ENCODE data around the gene ALS2. TPM values are rescaled to one million over a fixed set of nuclear protein-coding genes. Genes with fewer than 3 reads are reported as not detected.

Gene ALS2
- total RNA-seq, 1 experiment from 2014 or later: 47.5 TPM

- in situ Hi-C loops (cut with HindIII; ENCODE audit: low pct_unique_long_range_greater_than_20kb, low sequenced_read_pairs): no loop called here
- intact Hi-C loops (cut with micrococcal nuclease; ENCODE audit: unreplicated experiment): no loop called here
- CTCF ChIA-PET: no interaction called here
- TF ChIP-seq REST (IDR thresholded peaks at IDR 0.05; ENCODE audit: insufficient read depth in 1 of 2, low read depth in 2 of 2, low read length in 1 of 2) (no peak), CTCF (IDR thresholded peaks at IDR 0.05) (no peak), SIN3A (IDR thresholded peaks at IDR 0.05; ENCODE audit: borderline replicate concordance, insufficient read depth, low read depth, low read length) (no peak), TCF7L2 (IDR thresholded peaks at IDR 0.05; ENCODE audit: low read depth, low read length) (no peak)
- Histone ChIP-seq H3K27me3 (ENCODE audit: control insufficient read depth, insufficient read depth, low read length) (no peaks in the 10 kb centered on the region), H3K36me3 (ENCODE audit: control insufficient read depth, insufficient read depth, low read length) (no peaks in the 10 kb centered on the region), H3K27ac (ENCODE audit: low read length) (no peak overlapping the region), H3K4me1 (ENCODE audit: control insufficient read depth, insufficient read depth, low read length) (no peaks in the 10 kb centered on the region), H3K9me3 (ENCODE audit: control insufficient read depth, insufficient read depth, low read depth, low read length) (no peaks in the 10 kb centered on the region), H3K4me3 (ENCODE audit: low read depth in 2 of 2, low read length in 2 of 2) (no peak overlapping the region)
- no TSS peak for BruUV-seq (replicated peaks)
- no peak for DNase-seq (ENCODE audit: low read depth, low spot score)
- POLR2A ChIA-PET: no interaction called here
- ATAC-seq: no peak
Observed at GRCh38 chr2:201788371-201788770, 7.6 kb upstream of the ALS2 start.

GRCh38 chr2:201786471-201786870 is 5.7 kb upstream of the ALS2 start:
- no peak for ATAC-seq
- BruUV-seq (replicated peaks): no TSS peak
- in situ Hi-C loops (cut with HindIII; ENCODE audit: low pct_unique_long_range_greater_than_20kb, low sequenced_read_pairs): no loop called here
- ChIA-PET POLR2A (no interaction called here), CTCF (no interaction called here)
- DNase-seq (ENCODE audit: low read depth, low spot score): no peak
- no peaks in the 10 kb centered on the region for H3K9me3 ChIP-seq (ENCODE audit: control insufficient read depth, insufficient read depth, low read depth, low read length)
- intact Hi-C loops (cut with micrococcal nuclease; ENCODE audit: unreplicated experiment): no loop called here
- H3K27me3 ChIP-seq (ENCODE audit: control insufficient read depth, insufficient read depth, low read length): no peaks in the 10 kb centered on the region
- H3K4me1 ChIP-seq (ENCODE audit: control insufficient read depth, insufficient read depth, low read length): no peaks in the 10 kb centered on the region
- H3K27ac ChIP-seq (ENCODE audit: low read length): no peak overlapping the region
- H3K4me3 ChIP-seq (ENCODE audit: low read depth in 2 of 2, low read length in 2 of 2): no peak overlapping the region
- TF ChIP-seq TCF7L2 (IDR thresholded peaks at IDR 0.05; ENCODE audit: low read depth, low read length) (no peak), SIN3A (IDR thresholded peaks at IDR 0.05; ENCODE audit: borderline replicate concordance, insufficient read depth, low read depth, low read length) (no peak), CTCF (IDR thresholded peaks at IDR 0.05) (no peak), REST (IDR thresholded peaks at IDR 0.05; ENCODE audit: insufficient read depth in 1 of 2, low read depth in 2 of 2, low read length in 1 of 2) (no peak), POLR2AphosphoS5 (IDR thresholded peaks at IDR 0.05; ENCODE audit: low read depth, low read length) (no peak)
- no peaks in the 10 kb centered on the region for H3K36me3 ChIP-seq (ENCODE audit: control insufficient read depth, insufficient read depth, low read length)

Measured in Panc1 (cell line).